Breast epithelium (tissue), 4 donors: ENCODE data around the gene IL27RA. TPM values are rescaled to one million over a fixed set of nuclear protein-coding genes. Genes with fewer than 3 reads are reported as not detected.

Source experiments
- DNase-seq, 2 donors: peaks; one replicate each; pipeline ENCODE4 v3.0.0-alpha.2; 2019; ENCODE audit warnings: low spot score in 2 of 2
- H3K27ac ChIP-seq, 2 donors: fragments of 200-600 bp; sonication (generic) in 1 of 2; one replicate each; pipeline ENCODE4 v1.5.1; 2016 to 2019; ENCODE audit warnings: mild to moderate bottlenecking in 1 of 2
- H3K27me3 ChIP-seq, 2 donors: fragments of 200-600 bp; sonication (generic) in 1 of 2; one replicate each; pipeline versions ENCODE4 v1.5.1 to v1.6.0; 2017 to 2019; ENCODE audit warnings: control low read depth in 1 of 2, mild to moderate bottlenecking in 1 of 2
- H3K36me3 ChIP-seq: fragments of 200-600 bp; one replicate; pipeline ENCODE4 v1.5.1; 2019
- H3K4me1 ChIP-seq, 2 donors: fragments of 200-600 bp; sonication (generic); one replicate each; pipeline ENCODE4 v1.5.1; 2016 to 2019; ENCODE audit warnings: control low read depth in 1 of 2
- H3K4me3 ChIP-seq, 3 donors: fragments of 200-600 bp; sonication (generic); 1 replicate in 2 of 3; 2 replicates in 1 of 3; pipeline ENCODE4 v1.5.1; 2016 to 2019; ENCODE audit warnings: mild to moderate bottlenecking in 3 of 3, moderate library complexity in 2 of 3
- H3K9me3 ChIP-seq, 2 donors: fragments of 200-600 bp; sonication (generic) in 1 of 2; one replicate each; pipeline ENCODE4 v1.5.1; 2016 to 2019; ENCODE audit warnings: control low read depth in 1 of 2
- CTCF ChIP-seq, 3 donors: fragments of 450-650 bp; IDR thresholded peaks; one replicate each; pipeline ENCODE4 v1.5.1; 2016 to 2017; ENCODE audit warnings: antibody characterized with exemption in 3 of 3, mild to moderate bottlenecking in 3 of 3, moderate library complexity in 3 of 3
- POLR2A ChIP-seq: fragments of 450-650 bp; IDR thresholded peaks from one replicate; pipeline ENCODE4 v1.6.1; 2016; ENCODE audit warnings: antibody characterized with exemption, mild to moderate bottlenecking, moderate library complexity
- POLR2AphosphoS5 ChIP-seq, 3 donors: sonication (generic); formaldehyde crosslinking; IDR thresholded peaks; one replicate each; pipeline ENCODE4 v1.6.1; 2017; ENCODE audit warnings: antibody characterized with exemption in 3 of 3
- intact Hi-C: fragments of 100-400 bp; cut with DNase I; formaldehyde crosslinking; loops from one replicate; pipeline ENCODE4 v1.15.1; 2023; ENCODE audit warnings: low total_unique reads
- total RNA-seq, 3 donors: library from RNA; depleted of rRNA; stranded (reverse); fragments of >200 nt; gene quantifications; one replicate each; pipeline ENCODE4 v1.1.0, GENCODE V29; 2016

IL27RA gene
- total RNA-seq, 3 donors from 2014 or later = 5.1 to 11.0 (median 5.2) TPM

GRCh38 chr19:14058182-14059092 lies 26.9 kb downstream of the IL27RA start:
- Histone ChIP-seq H3K4me3 (peak overlapping the region in 2 of 3 donors; percentile 54 to 70), H3K27ac (no peak overlapping the region), H3K4me1 (peaks cover 6 to 9% of the 10 kb centered on the region in 2 donors), H3K27me3 (no peaks in the 10 kb centered on the region), H3K9me3 (peaks cover 0 to 3% of the 10 kb centered on the region in 2 donors), H3K36me3 (no peaks in the 10 kb centered on the region)
- no peak for TF ChIP-seq CTCF (IDR thresholded peaks at IDR 0.05)
- no peak for TF ChIP-seq POLR2AphosphoS5 (IDR thresholded peaks at IDR 0.05)
- TF ChIP-seq POLR2A = no peak
- DNase-seq = no peak
- intact Hi-C loops = no loop called here

DNA sequence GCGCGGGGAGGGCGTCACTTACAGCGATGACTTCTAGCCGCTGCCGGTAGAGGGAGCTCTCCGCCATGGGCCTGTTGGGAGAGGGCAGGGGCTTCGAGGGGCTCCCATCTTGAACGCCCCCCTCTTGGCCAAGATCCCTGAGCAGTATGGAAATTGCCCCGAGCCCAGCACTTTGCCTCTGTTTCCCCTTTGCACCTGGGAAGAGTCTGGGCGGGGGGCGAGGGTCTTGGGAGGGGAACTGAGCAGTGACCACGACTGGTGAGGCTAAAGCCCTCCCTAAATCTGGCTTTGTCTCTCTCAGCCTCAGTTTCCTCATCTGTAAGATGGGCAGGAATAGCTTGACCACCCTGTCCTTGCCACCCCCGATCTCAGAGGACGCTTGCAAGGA lies 27.5 kb downstream of the IL27RA start:
- Histone ChIP-seq H3K36me3 (no peaks in the 10 kb centered on the region), H3K27me3 (no peaks in the 10 kb centered on the region), H3K27ac (no peak overlapping the region), H3K9me3 (no peaks in the 10 kb centered on the region), H3K4me1 (peaks cover 6 to 9% of the 10 kb centered on the region in 2 donors), H3K4me3 (no peak overlapping the region)
- DNase-seq = no peak
- TF ChIP-seq CTCF (IDR thresholded peaks at IDR 0.05) (peak in 2 of 3 donors; percentile 10 to 46), POLR2A (no peak)
- intact Hi-C loops = no loop called here

DNA sequence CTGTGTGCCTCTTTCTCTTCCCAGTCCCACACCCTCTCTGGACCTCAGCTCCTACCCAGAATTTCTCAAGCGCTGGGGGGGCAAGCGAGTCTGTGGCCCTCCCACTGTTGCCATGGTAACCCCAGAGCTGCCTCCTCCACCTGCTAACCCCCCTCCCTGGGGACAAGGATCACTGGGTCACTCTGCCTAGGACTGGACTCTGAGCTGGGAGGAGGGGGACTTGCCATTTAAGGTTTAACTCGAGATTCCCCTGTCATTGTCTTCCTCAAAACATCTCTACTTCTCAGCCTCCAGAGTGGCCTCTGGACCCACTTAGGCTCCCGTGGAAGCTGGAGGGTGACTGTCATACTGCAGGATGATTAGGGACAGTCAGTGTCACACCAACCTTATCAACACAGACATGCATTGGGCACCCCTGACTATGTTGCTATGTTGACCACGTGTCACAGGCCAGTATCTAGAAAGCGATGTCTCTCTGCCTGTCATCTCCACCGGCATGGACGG lies 28.1 kb downstream of the IL27RA start:
- H3K9me3 ChIP-seq = no peaks in the 10 kb centered on the region
- TF ChIP-seq POLR2A (no peak), POLR2AphosphoS5 (IDR thresholded peaks at IDR 0.05) (no peak), CTCF (IDR thresholded peaks at IDR 0.05) (no peak)
- H3K27me3 ChIP-seq = no peaks in the 10 kb centered on the region
- H3K36me3 ChIP-seq = no peaks in the 10 kb centered on the region
- H3K4me1 ChIP-seq = peaks cover 6 to 9% of the 10 kb centered on the region in 2 donors
- no peak for DNase-seq
- intact Hi-C loops = no loop called here
- H3K4me3 ChIP-seq = no peak overlapping the region
- H3K27ac ChIP-seq = no peak overlapping the region

DNA sequence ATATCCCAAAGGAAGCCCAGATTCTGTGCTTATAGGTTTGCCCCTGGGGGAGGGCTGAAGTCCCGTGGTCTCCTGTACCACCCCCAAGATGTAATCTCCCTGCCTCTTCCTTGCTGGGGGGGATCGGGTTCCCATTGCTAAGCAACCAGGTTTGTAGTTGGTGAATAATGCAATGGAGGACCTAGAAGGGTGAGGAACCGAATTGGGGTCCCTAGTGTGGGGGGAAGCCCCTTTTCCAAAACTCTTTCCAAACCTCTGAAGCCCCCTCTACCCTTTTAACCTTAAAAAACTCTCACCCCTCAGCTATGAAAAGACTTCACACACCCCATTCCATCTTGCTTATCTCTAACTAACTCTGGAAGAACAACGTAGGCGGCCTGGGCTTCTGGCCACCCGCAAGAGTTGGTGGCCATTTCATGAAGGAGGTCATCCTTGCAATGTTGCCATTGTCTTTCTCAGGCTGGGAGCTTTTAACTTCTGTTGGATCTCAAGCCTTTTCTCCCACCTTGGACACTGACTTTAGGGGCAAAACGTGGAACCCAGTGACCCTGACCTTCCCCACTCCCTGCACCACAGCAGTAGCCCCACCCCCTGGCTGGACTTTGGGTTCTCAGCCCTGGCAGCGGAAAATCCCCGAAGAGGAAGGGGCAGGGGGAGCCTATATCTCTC lies 29.7 kb downstream of the IL27RA start:
- Histone ChIP-seq H3K9me3 (no peaks in the 10 kb centered on the region), H3K4me1 (peaks cover 6 to 9% of the 10 kb centered on the region in 2 donors), H3K36me3 (no peaks in the 10 kb centered on the region), H3K27ac (peak overlapping the region; percentile 29 to 66), H3K27me3 (no peaks in the 10 kb centered on the region), H3K4me3 (peak overlapping the region in 2 of 3 donors; percentile 15 to 51)
- TF ChIP-seq POLR2AphosphoS5 (IDR thresholded peaks at IDR 0.05) (no peak), CTCF (IDR thresholded peaks at IDR 0.05) (no peak), POLR2A (no peak)
- intact Hi-C loops = no loop called here
- no peak for DNase-seq
